Measurements from ENCODE around the gene PTPN12.

DNA sequence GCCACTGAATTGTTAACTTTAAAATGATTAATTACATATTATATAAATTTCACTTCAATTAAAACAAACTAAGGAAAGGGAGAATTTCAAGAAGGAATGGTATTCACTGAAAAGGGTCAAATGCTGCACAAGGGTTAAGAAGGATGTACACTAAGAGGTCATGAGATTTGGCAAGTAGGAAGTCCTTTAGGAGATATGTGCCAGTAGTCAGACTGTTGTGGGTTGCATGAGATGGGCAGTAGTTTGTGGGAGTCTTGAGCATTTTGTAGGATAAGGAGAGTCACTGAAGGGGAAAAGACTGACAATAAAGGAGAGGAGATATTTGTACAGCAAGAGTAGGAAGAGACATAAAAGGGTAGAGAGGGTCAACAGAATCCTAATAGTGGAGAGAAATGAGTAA lies 12.4 kb upstream of the PTPN12 start:
- TF ChIP-seq, protein P1, sequence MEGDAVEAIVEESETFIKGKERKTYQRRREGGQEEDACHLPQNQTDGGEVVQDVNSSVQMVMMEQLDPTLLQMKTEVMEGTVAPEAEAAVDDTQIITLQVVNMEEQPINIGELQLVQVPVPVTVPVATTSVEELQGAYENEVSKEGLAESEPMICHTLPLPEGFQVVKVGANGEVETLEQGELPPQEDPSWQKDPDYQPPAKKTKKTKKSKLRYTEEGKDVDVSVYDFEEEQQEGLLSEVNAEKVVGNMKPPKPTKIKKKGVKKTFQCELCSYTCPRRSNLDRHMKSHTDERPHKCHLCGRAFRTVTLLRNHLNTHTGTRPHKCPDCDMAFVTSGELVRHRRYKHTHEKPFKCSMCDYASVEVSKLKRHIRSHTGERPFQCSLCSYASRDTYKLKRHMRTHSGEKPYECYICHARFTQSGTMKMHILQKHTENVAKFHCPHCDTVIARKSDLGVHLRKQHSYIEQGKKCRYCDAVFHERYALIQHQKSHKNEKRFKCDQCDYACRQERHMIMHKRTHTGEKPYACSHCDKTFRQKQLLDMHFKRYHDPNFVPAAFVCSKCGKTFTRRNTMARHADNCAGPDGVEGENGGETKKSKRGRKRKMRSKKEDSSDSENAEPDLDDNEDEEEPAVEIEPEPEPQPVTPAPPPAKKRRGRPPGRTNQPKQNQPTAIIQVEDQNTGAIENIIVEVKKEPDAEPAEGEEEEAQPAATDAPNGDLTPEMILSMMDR (IDR thresholded peaks at IDR 0.05): no peak
- no peak for TF ChIP-seq POLR2A (IDR thresholded peaks at IDR 0.05)
